HG02938 (cell line): ENCODE measurements around the gene P3H3.

Source experiments
- ATAC-seq: cut with Tn5 transposase; IDR thresholded peaks from one replicate; pipeline ENCODE4 v1.9.1; 2021; ENCODE audit warnings: mild to moderate bottlenecking, moderate library complexity; ENCODE audit not compliant: unreplicated experiment

P3H3 gene

DNA sequence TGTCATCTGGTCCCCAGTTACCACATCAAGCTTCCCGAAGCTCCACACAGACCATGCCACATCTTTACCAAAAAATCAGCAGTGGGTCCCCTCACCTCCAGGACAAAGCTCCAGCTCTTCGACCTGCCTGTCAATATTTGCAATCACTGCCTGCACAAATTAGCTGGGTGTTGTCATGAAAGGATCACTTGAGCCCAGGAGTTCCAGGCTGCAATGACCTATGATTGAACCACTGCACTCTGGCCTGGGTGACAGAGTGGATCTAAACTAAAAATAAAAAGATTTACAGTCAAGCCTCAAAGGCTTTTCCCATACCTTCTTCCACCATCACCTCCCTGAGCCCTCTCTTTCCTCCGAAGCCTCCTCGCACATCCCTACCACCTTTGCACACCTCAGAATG, 31.6 kb upstream of the P3H3 start:
- ATAC-seq: no peak

DNA sequence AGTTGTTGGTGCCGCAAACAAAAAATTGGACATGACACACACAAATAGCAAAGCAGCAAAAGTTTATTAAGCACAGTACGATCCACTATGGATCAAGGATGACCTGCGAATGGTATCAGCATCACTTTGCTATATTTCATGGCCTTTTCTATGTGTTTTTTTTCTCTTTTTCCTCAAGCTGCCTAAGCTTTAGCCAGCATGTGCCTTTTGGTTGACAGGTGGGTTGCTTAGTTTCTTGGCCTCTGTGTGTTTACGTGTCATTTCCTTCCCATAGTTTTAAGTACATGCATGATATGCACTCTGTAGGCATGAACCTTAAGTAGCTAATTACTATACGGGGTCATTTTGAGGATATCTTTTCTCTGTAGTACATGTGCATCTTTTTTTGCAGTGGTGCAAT, 29.1 kb upstream of the P3H3 start:
- no peak for ATAC-seq

DNA sequence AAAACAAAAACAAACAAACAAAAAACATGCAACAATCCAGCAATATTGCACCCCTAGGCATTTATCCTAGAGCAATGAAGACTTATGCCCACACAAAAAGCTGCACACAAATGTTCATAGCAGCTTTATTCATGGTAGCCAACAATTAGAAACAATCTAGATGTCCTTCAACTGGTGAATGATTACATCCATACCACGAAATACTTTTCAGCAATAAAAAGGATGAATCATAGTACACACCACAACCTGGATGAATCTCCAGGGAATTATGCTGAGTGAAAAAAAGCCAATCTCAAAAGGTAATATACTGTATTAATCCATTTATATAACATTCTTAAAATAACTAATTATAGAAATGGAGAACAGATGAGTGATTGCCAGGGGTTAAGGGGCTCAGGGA, 21.0 kb upstream of the P3H3 start:
- no peak for ATAC-seq

DNA sequence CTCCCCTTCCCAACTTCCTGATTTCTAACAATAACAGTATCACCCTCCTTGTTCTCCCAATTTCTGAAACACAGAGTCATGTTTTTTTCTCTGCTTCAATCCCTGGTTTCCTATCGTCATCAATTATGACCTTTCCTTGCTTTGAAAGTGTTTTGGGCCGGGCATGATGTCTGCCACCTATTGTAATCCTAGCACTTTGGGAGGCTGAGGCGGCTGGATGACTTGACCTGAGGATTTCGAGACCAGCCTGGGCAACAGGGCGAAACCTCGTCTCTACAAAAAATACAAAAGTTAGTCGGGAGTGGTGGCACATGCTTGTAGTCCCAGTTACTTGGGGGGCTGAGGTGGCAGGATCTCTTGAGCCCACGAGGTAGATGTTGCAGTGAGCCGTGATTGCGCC, 19.2 kb upstream of the P3H3 start:
- no peak for ATAC-seq

DNA sequence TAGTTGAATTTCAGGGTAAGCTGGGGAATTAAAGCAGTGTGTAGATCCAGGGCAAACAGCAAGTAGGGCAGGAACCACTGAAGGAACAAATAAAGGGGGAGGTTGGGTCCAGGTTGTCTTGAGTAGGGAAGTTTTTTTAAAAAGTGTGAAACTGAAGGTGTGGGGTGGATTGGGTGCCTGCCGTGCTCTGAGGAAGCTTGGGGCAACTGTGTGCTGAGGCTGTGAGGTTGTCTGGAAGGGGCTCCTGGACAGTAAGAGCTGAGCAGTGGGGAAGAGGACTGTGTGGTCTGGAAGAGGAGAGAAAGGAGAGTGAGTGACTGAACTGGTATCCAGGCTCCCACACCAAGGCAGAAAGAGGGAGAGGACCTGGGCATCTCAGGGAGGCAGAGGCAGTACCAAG, 17.4 kb upstream of the P3H3 start:
- ATAC-seq: no peak

DNA sequence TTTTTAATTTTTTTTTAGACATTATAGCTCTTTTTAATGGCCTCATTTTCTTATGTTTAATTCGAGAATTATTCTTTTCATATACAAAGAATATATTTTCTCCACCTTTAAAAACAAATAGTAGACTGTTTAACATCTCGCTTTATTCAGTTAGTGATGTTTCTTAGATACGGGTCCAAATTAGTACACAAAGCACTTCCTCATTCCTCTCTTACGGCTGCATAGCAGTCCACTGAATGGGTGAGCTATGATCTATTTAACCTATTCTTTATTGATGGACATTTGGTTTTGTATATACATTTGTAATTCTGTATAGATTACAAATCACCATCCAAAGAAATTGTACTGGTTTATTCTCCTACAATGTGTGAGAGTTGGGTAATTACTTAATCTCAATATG, 14.8 kb upstream of the P3H3 start:
- ATAC-seq: no peak

DNA sequence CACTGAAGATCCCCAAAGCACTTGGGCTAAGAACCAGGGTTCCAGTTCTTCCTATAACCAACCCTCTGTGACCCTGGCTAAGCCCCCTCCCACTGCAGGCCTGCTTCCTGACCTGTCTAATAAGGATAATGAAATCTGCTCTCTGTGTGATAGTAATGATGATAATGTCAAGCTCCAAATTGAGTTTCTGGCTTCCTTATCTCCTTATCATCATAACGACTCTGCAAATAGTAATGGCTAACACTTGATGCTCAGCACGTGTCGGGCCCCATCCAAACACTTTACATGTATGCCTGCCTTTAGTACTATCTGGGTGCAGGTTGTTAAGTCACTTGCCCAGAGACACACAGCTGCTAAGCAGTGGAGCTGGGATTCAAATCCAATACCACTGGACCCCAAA, 11.6 kb upstream of the P3H3 start:
- ATAC-seq: no peak

DNA sequence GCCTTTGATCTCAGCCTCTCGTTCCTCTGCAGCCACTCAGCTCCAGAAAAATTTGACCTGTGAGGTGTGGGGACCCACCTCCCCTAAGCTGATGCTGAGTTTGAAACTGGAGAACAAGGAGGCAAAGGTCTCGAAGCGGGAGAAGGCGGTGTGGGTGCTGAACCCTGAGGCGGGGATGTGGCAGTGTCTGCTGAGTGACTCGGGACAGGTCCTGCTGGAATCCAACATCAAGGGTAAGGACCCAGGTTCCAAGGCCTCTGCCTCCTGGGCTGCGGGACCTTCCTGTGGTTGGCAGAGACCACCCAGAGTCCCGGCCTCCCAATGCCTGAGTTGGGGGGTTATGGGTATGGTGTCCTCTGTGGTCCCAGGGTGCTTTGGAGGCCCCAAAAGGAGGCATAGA, 11.1 kb upstream of the P3H3 start:
- ATAC-seq: no peak

DNA sequence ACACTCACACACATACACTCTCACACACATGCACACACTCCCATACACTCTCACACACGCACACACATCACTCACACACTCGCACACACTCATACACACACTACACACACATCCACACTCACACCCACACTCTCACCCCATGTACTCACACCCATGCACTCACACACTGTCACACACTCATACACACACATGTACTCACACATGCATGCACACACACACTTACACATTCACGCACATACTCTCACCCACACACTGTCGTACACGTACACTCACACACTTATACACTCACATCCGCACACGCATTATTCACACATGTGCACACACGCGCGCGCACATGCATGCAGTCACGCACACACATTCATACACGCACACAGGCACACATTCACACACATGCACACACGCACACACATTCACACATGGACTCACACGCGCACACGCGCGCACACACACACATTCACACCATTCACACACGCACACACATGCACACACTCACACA, 10.5 kb upstream of the P3H3 start:
- no peak for ATAC-seq

DNA sequence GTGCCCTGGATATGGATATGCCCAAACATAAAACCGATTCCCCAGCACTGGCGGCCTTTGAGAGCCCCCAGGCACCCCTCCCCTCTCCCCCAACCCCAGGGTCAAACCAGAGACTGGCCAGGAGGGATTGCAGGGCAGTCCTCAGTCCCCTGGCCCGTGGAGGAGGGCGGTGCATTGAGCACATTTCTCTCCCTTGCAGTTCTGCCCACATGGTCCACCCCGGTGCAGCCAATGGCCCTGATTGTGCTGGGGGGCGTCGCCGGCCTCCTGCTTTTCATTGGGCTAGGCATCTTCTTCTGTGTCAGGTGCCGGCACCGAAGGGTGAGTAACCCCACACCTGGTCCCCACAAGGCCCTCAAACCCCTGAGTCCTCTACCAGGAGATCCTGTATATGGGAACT, 10.0 kb upstream of the P3H3 start:
- no peak for ATAC-seq

DNA sequence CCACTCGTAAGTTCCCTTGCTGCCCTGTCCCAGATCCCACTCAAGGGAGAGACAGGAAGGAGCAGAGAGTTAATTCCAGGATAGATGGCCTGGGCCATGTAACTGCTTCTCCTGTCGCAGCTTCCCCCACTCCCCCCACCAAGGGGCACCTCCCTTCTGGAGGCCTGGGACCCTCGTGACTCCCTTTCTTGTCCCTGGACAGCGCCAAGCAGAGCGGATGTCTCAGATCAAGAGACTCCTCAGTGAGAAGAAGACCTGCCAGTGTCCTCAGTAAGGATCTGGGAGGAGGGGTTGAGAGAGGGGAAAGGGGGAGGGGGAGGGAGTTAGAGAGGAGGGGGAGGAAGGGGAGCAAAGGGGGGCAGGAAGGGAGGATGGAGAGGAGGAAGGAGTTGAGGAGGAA, 9.6 kb upstream of the P3H3 start:
- no peak for ATAC-seq

DNA sequence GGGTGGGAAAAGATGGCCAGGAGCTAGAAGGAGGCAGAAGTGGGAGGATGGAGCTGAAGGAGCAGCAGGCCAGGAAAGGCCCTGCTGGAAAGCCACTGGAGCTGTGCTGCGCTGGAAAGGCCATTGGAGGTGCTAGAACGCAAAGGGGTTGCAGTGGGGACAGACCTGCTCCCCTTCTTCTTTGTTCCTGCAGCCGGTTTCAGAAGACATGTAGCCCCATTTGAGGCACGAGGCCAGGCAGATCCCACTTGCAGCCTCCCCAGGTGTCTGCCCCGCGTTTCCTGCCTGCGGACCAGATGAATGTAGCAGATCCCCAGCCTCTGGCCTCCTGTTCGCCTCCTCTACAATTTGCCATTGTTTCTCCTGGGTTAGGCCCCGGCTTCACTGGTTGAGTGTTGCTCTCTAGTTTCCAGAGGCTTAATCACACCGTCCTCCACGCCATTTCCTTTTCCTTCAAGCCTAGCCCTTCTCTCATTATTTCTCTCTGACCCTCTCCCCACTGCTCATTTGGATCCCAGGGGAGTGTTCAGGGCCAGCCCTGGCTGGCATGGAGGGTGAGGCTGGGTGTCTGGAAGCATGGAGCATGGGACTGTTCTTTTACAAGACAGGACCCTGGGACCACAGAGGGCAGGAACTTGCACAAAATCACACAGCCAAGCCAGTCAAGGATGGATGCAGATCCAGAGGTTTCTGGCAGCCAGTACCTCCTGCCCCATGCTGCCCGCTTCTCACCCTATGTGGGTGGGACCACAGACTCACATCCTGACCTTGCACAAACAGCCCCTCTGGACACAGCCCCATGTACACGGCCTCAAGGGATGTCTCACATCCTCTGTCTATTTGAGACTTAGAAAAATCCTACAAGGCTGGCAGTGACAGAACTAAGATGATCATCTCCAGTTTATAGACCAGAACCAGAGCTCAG, 8.8 kb upstream of the P3H3 start:
- ATAC-seq: no peak

DNA sequence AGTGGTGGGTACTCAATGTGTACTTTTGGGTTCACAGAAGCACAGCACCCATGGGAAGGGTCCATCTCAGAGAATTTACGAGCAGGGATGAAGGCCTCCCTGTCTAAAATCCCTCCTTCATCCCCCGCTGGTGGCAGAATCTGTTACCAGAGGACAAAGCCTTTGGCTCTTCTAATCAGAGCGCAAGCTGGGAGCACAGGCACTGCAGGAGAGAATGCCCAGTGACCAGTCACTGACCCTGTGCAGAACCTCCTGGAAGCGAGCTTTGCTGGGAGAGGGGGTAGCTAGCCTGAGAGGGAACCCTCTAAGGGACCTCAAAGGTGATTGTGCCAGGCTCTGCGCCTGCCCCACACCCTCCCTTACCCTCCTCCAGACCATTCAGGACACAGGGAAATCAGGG, 8.0 kb upstream of the P3H3 start:
- no peak for ATAC-seq

DNA sequence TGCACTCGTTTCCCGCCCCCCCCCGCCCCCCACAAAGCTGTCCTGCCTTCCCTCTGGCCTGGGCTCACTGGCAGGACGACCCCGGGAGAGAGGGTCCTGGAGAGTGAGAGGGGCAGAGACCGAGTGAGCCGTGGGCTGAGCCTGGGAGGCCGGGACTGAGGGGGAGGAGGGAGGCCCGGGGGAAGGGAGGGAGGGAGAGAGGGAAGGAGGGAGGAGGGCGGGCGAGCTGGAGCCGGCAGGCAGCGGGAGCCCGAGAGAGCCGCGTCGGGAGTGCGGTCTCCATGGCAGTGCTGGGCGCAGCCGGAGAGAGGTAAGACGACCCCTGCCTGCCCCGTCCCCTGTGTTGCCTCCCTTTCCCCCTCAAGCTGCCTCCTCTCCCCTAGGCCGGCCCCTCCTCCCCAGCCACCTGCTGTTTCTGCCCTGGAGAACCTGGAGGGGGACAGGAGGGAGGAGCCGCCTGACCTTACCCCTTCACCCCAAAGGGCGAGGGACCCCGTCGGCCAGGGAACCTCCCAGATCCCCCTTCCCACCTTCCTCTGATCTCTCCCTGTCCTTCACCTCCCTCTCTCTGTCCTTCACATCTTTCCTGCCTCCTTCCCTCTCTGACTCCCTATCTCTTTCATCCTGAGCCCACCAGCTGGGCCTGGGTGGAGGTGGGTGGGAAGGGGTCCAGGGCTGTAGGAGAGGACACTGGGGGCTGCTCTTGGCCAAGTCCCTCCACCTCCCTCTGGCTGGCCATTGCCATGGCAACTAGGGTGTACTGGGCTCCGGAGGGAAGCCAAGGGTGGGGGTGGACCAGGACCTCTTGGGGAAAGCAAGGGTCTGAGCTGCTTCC, 6.4 kb upstream of the P3H3 start, which contains the start of gene GPR162:
GPR162 (plus strand) TSS at position 231 of the 835 bp plus-strand sequence. CDS start 2,078 bp downstream, outside the sequence.
- no peak for ATAC-seq

DNA sequence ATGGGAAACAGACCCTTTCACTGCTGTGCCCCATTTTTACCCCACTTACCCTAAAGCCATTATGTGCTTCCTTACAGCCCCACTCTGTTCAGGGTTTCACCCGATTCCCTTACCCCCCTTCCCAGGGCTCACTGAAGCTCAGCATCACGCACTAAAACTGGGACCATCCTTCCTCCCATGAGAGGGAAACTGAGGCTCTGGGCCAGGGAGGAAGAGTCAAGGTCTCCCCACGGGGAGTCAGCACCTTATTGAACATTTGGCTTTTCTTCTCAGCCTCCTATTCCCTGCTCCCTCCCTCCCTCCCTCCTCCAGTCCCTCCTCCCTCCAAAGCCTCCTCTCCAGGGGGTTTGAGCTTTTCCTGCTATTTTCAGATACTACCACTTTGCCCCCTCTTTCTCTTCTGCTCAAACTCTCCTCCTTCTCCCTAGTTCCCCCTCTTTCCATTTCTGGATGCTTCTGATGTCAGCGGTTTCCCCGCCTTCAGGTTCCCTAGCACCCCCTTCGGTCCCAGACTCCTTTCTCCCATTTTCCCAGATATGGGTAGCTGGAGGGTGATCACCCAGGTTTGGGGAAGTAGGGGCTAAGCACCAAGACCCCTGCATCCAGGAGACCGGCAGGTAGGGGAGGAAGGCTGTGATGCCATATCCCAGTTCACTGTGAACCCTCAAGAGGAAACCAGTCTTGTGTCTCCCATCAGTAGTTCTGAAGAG, 5.6 kb upstream of the P3H3 start:
- ATAC-seq: no peak

DNA sequence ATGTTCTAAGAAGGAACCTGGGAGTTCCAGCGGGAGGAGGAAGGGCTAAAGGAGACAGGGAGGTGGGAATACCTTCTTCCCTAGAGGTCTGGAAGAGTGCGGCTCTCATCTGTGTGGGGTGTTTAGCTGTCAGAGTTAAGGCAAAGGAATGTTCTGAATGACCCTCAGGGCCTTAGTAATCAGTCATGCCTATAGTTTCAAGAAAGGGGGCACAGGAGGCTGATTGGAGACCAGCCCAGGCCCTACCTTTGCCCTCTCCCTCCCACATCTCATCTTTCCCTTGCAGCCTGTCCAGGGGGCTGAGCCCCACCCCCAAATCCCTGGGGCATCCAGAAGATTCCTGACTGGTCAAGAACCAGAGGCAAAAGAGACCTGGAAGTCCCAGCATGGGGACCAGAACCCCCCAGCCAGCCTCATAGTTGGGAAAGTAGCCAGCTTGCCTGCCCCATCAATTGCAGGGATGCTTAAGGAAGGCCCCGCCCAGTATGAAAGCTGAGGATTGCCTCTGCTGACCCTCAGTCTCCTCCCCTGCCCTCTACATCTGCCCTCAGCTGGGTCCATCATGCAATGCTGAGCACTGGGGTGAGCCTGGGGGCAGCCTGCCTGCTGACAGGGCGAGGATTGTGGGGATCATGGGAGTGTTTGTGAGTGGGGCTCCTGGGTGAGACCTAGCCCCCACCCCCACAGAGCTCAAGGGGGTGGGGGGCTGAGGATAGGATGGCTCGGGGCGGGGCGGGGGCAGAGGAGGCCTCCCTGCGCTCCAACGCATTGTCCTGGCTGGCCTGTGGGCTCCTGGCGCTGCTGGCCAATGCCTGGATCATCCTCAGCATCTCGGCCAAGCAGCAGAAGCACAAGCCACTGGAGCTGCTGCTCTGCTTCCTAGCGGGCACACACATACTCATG, 4.8 kb upstream of the P3H3 start:
- ATAC-seq: no peak

DNA sequence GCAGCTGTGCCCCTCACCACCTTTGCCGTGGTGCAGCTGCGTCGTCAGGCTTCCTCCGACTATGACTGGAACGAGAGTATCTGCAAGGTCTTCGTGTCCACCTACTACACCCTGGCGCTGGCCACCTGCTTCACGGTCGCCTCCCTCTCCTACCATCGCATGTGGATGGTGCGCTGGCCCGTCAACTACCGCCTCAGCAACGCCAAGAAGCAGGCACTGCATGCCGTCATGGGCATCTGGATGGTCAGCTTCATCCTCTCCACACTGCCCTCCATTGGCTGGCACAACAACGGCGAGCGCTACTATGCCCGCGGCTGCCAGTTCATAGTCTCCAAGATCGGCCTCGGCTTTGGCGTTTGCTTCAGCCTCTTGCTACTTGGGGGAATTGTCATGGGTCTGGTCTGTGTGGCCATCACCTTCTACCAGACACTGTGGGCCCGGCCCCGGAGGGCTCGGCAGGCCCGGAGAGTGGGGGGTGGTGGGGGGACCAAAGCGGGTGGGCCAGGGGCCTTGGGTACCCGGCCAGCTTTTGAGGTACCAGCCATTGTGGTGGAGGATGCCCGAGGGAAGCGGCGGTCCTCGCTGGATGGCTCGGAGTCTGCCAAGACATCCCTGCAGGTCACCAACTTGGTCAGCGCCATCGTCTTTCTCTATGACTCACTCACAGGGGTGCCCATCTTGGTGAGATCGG, 4.0 kb upstream of the P3H3 start:
- no peak for ATAC-seq

DNA sequence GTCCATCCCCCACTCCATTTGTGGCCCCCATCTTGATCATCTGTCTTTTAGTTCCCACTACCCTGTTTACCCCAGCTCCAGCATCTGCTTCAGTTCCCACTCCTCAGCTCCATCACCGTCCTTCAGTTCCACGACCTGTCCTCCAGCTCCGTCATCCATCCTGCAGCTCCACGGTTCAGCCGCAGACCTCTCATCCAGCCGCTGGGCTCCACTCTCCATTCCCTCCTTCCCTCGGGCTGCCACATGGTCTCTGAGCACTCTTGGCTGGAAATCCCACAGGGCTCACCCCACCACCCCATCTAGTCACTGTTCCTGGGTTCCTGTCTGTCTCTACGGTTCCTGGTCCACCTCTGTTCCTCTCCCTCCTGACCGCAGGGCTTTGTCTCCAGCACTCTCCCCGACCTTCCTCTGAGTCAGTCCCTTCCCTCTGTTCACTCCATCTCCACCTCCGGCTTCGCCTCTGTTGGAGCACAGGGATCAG, 3.3 kb upstream of the P3H3 start:
- ATAC-seq: no peak

DNA sequence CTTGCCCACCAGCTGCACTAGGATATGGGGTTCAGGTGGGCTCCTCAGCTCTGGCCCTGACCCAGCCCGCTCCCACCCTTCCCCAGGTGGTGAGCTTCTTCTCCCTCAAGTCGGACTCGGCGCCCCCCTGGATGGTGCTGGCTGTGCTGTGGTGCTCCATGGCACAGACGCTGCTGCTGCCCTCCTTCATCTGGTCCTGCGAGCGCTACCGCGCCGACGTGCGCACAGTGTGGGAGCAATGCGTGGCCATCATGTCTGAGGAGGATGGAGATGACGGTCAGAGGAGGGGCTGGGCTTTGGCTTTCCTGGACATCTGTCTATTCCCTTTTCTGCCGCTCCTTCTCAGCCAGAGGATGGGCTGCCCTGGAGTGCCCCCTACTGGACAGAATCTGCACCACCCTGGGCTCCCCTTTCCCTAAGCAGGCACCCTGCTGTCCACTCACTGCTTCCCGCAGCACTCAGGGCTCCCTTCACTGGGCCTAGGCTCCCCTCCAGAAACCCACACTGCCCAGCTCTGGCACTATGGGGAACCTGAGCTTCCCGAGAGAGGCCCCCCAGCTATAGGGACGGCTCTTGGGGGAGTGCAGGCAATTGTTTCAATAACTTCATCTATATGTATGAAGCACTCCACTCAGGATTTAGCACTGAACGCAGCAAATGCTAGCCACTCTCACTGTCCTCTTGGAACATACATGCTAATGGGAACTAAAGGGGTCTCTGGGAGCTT, 2.6 kb upstream of the P3H3 start:
- ATAC-seq: no peak
